ENCODE results near the gene SORCS2.

Gene SORCS2

GRCh38 chr4:7192252-7193029, at the start of gene SORCS2:
TSS of gene SORCS2 (plus strand) at chr4:7192538.
- peak; percentile 42 for DNase-seq

- DNase-seq = no peak
Observed at GRCh38 chr4:7144374-7145290, 47.7 kb upstream of the SORCS2 start.

GRCh38 chr4:7145291-7145934, 46.9 kb upstream of the SORCS2 start:
- DNase-seq = no peak

GRCh38 chr4:7146059-7146785, 46.1 kb upstream of the SORCS2 start:
- no peak for DNase-seq

GRCh38 chr4:7146786-7147115, 45.6 kb upstream of the SORCS2 start:
- DNase-seq = no peak

- DNase-seq = no peak
Observed at GRCh38 chr4:7147261-7147660, 45.1 kb upstream of the SORCS2 start.

- DNase-seq = no peak
Observed at GRCh38 chr4:7147661-7148310, 44.6 kb upstream of the SORCS2 start.

- DNase-seq = no peak
Observed at GRCh38 chr4:7148337-7148736, 44.0 kb upstream of the SORCS2 start.

GRCh38 chr4:7150036-7150635, 42.2 kb upstream of the SORCS2 start:
- no peak for DNase-seq

- no peak for DNase-seq
Observed at GRCh38 chr4:7151668-7152227, 40.6 kb upstream of the SORCS2 start.

- no peak for DNase-seq
Observed at GRCh38 chr4:7153711-7154110, 38.6 kb upstream of the SORCS2 start.

GRCh38 chr4:7154351-7154981, 37.9 kb upstream of the SORCS2 start:
- DNase-seq = no peak

- DNase-seq = no peak
Observed at GRCh38 chr4:7155590-7156071, 36.7 kb upstream of the SORCS2 start.

- DNase-seq = no peak
Observed at GRCh38 chr4:7156328-7156727, 36.0 kb upstream of the SORCS2 start.

GRCh38 chr4:7156761-7157488, 35.4 kb upstream of the SORCS2 start:
- DNase-seq = no peak

GRCh38 chr4:7157666-7158065, 34.7 kb upstream of the SORCS2 start:
- no peak for DNase-seq

GRCh38 chr4:7158081-7158750, 34.1 kb upstream of the SORCS2 start:
- no peak for DNase-seq

- no peak for DNase-seq
Observed at GRCh38 chr4:7158991-7159390, 33.3 kb upstream of the SORCS2 start.

- no peak for DNase-seq
Observed at GRCh38 chr4:7159923-7160322, 32.4 kb upstream of the SORCS2 start.

- DNase-seq = no peak
Observed at GRCh38 chr4:7160439-7160838, 31.9 kb upstream of the SORCS2 start.
